Lower leg skin (tissue), 4 donors: ENCODE data around the gene ARHGAP40. TPM values are rescaled to one million over a fixed set of nuclear protein-coding genes. Genes with fewer than 3 reads are reported as not detected.

ENCODE experiments used
- DNase-seq, 2 donors: peaks; one replicate each; pipeline ENCODE4 v3.0.0-alpha.2; 2019; ENCODE audit warnings: low spot score in 2 of 2
- H3K4me3 ChIP-seq: fragments of 200-600 bp; sonication (generic); 2 replicates; pipeline ENCODE4 v1.5.1; 2017; ENCODE audit warnings: mild to moderate bottlenecking, low read depth; ENCODE audit not compliant: poor library complexity, severe bottlenecking
- POLR2A ChIP-seq, 2 donors: fragments of 450-650 bp; IDR thresholded peaks; one replicate each; pipeline ENCODE4 v1.6.1; 2016 to 2017; ENCODE audit warnings: antibody characterized with exemption in 2 of 2, mild to moderate bottlenecking in 1 of 2, moderate library complexity in 1 of 2
- WGBS, 2 donors: methylation state at CpG; one replicate each; pipeline ENCODE4 v1.1.5; 2018; 5-methylcytosine and 5-hydroxymethylcytosine counted together
- intact Hi-C: fragments of 100-400 bp; cut with DNase I; formaldehyde crosslinking; loops from one replicate; pipeline ENCODE4 v1.15.0; 2023; ENCODE audit warnings: low total_unique reads
- total RNA-seq, 4 donors: library from RNA; depleted of rRNA; stranded (reverse); fragments of >200 nt; gene quantifications; one replicate each; pipeline ENCODE4 v1.1.0, GENCODE V29; 2016
- TF ChIP-seq, protein P1 (sequence below), 3 donors: fragments of 450-650 bp; IDR thresholded peaks; one replicate each; pipeline ENCODE4 v1.5.1; 2016; ENCODE audit warnings: antibody characterized with exemption in 3 of 3, mild to moderate bottlenecking in 3 of 3, moderate library complexity in 2 of 3

The ARHGAP40 gene
- total RNA-seq, 4 donors from 2014 or later: 27.0 to 54.8 (median 45.9) TPM

DNA sequence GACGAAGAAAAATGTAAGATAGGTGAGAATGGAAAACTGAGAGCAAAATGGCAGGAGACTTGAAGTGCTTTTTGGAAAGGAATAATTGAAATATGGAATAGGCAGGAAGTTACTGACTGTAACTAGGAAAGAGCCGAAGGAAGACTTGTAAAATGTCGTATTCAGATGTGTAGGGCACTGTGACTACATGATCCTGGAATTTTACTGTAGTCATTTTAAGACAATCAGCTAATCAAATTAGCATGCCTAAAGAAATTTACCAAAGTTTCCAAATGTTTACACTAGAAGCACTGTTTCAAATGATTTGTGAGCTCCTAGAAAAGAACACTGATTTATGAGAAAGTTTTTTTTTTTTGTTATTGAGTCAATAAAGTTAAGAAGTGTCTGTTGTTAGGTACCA, 41.8 kb upstream of the ARHGAP40 start:
- intact Hi-C loops: no loop called here
- no peak overlapping the region for H3K4me3 ChIP-seq
- WGBS, 2 donors: 83 to 88% methylated on average over 3 of the region's 3 CpGs
- no peak for DNase-seq
- TF ChIP-seq, protein P1, sequence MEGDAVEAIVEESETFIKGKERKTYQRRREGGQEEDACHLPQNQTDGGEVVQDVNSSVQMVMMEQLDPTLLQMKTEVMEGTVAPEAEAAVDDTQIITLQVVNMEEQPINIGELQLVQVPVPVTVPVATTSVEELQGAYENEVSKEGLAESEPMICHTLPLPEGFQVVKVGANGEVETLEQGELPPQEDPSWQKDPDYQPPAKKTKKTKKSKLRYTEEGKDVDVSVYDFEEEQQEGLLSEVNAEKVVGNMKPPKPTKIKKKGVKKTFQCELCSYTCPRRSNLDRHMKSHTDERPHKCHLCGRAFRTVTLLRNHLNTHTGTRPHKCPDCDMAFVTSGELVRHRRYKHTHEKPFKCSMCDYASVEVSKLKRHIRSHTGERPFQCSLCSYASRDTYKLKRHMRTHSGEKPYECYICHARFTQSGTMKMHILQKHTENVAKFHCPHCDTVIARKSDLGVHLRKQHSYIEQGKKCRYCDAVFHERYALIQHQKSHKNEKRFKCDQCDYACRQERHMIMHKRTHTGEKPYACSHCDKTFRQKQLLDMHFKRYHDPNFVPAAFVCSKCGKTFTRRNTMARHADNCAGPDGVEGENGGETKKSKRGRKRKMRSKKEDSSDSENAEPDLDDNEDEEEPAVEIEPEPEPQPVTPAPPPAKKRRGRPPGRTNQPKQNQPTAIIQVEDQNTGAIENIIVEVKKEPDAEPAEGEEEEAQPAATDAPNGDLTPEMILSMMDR (IDR thresholded peaks at IDR 0.05): no peak
- TF ChIP-seq POLR2A (IDR thresholded peaks at IDR 0.05): no peak

DNA sequence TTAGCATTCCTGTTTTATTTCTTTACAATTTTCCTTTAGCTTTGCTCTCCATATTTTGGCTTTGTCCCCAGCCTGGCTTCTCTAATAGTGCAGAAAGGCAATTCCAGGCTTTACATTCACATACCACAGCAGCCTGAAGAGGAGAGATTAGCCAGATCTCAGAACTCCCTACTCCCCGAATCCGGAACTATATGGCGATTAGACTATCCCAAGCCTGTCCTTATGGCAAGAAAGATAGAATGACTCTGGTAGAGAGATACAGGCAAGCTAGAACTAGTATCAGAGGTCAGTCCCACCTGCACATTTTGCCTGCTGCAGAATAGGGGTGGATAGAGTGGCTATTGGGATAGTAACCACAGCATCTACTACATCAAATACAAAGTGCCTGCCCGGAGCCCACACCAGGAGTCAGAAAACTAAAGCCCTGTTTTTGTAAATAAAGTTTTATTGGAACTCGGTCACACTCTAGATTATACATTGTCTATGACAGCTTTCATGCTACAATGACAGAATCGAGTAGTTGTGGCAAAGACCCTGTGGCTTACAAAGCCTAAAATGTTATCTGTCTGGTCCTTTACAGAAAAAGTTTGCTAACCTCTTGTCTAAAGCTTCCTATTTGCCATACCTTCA, 37.7 kb upstream of the ARHGAP40 start:
- 95 to 97% methylated on average over 6 of the region's 6 CpGs for WGBS, 2 donors
- intact Hi-C loops: no loop called here

DNA sequence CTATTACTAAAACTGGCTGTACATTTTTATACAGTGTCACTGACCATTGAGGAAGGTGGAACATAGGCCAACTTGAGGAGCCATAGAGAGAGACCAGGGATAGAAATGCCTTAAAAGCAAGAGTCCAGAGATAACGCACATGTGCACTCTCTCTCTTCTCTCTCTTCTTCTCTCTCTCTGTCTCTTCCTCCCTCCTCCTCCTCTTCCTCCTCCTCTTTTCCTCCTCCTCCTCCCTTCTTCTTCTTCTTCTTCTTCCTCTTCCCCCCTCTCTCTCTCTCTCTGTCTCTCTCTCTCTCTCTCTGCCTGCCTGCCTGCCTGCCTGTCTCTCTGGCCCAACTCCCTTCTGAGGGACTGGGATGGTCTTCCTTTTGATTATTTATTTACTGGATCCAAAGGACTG, 36.9 kb upstream of the ARHGAP40 start:
- DNase-seq: no peak
- no peak overlapping the region for H3K4me3 ChIP-seq
- WGBS, 2 donors: 93 to 100% methylated on average over 1 of the region's 1 CpG
- intact Hi-C loops: no loop called here
- TF ChIP-seq POLR2A (IDR thresholded peaks at IDR 0.05): no peak
- TF ChIP-seq, protein P1 (IDR thresholded peaks at IDR 0.05): no peak

More for the DNA sequence above, 37.7 kb upstream of the ARHGAP40 start:
- TF ChIP-seq POLR2A (IDR thresholded peaks at IDR 0.05): no peak
- TF ChIP-seq, protein P1 (IDR thresholded peaks at IDR 0.05): no peak
- DNase-seq: no peak
- H3K4me3 ChIP-seq: no peak overlapping the region

DNA sequence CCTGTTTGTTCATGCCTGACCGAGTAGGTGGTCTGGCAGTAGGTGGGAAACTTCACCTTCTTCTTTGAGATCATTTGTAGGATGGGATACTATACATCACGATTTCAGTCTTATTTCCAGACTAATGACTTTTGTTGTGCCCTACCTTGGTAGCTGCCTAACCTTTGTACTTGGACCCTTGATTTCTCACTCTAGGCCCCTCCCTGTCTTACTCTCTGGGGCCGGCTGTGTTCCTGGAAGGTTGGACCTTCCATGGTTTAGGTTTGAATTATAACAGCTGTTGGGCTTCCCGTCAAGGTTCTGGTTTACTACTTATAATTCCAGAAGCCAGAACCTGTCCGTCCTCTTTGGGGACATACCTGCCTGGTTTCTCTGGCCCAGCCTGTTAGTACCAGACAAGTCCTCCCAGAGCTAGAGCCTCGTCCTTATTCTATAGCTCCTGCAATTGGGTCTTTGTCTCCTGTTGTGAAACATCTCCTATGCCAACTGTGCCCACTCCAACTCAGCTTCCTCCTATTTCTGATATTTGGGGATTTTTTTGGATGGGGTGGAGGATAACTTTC, 35.5 kb upstream of the ARHGAP40 start:
- H3K4me3 ChIP-seq: no peak overlapping the region
- intact Hi-C loops: no loop called here
- DNase-seq: no peak
- TF ChIP-seq, protein P1 (IDR thresholded peaks at IDR 0.05): no peak
- TF ChIP-seq POLR2A (IDR thresholded peaks at IDR 0.05): no peak
- 88 to 94% methylated on average over 6 of the region's 6 CpGs for WGBS, 2 donors

DNA sequence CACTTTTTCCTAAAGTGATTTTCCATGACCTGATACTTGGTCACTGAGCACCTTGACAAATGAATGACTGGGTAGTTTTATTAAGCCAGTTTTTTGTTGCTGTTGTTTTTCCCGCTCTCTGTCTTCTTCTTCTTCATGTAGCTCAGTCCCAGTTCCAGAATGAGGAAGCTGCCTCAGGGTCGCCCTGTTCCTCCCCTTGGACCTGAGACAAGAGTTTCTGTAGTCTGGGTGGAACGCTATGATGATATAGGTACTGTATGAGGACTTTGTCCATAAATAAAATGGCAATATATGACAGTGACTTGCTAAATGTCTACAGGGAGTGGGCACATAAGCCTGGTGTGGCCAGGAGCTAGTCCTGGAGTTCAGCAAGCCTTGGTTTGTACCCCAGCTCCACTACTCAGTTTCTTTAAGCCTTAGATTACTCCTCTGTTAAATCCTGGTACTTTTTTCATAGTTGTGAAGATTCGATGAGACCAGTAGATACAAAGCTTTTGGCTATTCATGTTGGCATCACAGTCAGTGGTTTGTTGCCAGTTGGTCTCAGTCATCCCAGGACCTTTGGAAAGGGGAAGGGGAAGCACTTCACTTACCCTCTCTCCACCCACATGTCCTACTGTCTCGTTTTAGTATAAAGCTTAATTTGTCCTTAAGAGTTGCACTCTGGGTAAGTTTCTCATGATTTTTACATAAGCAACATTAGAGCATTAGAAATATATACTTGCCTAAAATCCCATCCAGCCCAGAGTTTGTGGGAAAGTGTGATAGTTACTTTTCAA, 31.7 kb upstream of the ARHGAP40 start:
- WGBS, 2 donors: 63 to 64% methylated on average over 5 of the region's 5 CpGs
- intact Hi-C loops: no loop called here
- H3K4me3 ChIP-seq: no peak overlapping the region
- no peak for DNase-seq
- TF ChIP-seq, protein P1 (IDR thresholded peaks at IDR 0.05): no peak
- TF ChIP-seq POLR2A (IDR thresholded peaks at IDR 0.05): no peak
